Activated effector memory CD4-positive, alpha-beta T cell treated with Interleukin-2 at 50 U/mL for 16 hours (primary cell): ENCODE results near the gene KLHL36.
"Not testable (repeated sequence)": the region's sequence is repeated elsewhere in the genome, so short reads cannot be mapped to it uniquely, and the experiment has no call there.

ENCODE experiments used
- DNase-seq: peaks from one replicate; pipeline ENCODE4 v3.0.0-alpha.2; 2020

KLHL36 gene

DNA sequence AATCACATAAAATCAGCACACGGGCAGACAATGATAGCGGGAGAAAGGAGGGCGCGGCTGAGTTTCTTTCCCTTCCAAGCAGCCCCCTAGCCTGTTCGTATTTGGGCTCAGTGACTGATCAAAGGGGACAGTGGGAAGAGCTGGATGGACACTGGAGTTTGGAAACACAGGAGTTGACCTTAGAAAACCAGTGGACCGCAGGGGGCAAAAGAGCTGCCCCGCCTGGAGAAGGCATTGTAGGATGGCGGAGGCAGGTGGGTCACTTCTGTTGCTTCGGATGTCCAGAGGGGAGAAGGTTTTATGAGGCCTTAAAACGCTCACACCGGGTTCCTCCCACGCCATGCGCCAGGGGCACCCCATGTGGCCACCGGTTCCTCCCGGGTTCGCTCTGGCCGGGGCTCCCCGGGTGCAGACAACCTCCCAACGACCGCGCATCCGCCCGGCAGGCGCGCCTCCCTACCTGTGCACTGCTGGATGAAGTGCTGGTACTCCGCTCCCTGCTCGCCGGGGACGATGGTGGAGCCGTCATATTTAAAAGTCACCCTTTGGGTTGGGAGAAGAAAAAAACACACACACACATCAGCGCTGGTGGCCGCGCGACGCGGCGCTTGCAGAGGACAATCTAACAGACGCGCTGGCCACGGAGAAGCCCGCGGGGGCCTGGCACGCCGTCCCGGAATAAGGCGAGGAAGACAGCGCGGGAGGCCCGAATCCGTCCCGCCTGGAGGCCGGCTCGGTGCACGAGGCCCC is 31.1 kb upstream of the KLHL36 start:
- DNase-seq, result peak; percentile 47

DNA sequence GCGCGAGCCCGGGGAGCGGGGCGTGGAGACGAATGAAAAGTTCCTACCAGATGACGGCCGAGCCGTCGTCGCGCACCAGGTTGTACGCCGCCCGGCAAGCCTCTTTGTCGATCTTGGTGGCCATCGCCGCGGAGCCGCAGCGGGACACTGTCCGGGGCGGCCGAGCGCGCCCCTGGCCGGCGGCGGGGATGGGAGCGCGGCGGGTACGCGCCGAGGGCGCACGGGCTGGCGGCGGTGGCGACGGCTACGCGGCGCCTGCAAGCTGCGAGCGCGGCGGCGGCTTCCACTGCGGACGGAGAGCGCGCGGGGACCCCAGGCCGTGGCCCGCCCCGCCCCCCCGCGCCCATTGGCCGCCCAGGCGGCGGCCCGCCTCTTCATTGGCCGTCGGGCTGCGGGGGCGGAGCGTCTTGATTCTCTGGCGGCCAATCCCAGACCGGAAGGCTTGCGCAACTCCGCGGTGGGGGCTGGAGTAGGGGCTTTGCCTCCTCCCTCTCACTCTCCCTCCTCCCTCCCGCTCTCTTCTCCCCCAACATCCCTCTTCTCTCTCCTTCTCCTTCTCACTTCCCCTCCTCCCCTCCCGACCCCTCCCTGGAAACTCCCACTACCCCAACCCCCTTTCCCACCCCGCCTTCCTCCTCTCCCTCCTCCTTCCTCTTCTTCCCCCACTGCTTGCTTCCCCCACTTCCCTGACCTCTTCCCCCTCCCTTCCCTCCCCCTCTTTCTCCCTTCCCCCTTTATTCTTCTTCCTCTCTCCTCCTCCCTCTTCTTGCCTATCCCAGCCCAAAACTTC is 30.3 kb upstream of the KLHL36 start, which contains the start of gene COTL1:
Gene COTL1 (minus strand): TSS at position 288 of the 790 bp plus-strand sequence. CDS start 164 bp downstream, at position 124.
- peak; percentile 89 for DNase-seq

DNA sequence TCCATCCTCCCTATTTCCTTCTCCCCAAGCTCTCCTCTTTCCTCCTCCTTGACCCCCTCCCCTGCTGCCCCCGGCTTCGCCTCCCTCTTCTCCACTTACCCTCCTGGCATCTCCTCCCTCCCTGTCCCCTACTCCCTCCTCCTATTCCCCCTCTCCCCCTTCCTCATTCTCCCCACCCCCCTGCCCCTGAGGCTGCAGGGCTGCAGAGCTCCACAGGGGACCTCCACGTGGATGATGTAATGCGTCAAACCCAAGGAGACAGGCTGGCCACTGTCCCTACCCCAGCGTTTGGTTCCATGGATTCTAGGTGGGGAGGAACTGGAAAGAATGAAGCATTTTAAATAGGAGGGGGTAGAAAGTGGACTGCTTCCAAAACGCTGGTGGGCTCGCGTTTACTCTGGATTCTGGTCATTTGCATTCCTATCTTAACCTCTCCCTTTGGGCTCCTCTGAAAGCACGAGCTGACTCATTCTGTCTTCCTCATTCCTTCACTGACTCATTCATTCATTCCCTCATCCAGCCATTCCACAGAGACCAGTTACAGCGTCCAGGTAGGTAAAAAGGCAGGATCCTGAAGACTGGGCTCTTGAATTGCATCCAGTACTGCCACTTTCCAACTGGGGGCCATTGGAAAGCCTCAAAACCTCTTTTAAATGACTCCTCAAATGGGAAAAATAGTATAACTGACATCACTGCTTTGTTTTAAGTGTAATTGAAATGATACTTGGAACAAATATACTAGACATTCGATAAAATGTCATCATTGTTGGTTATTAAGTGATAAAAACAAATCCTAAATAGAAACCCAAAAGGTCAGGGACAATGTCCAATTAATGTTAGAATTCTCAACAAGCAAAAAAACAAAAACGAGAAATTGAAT is 29.5 kb upstream of the KLHL36 start:
- DNase-seq, result no peak

DNA sequence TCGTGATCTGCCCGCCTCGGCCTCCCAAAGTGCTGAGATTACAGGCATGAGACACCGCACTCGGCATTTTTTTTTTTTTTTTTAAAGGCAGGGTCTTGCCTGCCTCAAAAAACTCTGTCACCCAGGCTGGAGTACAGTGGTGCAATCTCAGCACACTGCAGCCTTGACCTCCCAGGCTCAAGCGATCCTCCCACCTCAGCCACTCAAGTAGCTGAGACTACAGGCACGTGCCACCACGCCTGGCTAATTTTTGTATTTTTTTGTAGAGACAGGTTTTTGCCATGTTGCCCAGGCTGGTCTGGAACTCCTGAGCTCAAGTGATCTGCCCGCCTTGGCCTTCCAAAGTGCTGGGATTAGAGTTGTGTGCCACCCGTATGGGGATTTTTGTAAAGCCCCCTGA is 27.4 kb upstream of the KLHL36 start:
- DNase-seq, result not testable (repeated sequence)

DNA sequence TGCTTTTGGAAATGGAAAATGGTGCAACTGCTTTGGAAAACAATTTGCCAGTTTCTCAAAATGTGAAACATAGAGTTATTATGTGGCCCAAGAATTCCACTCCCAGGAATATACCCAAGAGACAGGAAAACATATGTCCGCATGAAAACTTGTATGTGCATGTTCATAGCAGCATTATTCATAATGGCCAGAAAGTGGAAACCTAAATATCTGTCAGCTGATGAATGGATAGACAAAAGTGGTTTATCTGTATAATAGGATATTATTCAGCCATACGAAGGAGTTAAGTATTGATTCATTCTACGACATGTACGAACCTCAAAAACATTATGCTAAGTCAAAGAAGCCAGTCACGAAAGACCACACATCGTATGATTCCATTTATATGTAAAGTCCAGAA is 22.8 kb upstream of the KLHL36 start:
- DNase-seq, result no peak

DNA sequence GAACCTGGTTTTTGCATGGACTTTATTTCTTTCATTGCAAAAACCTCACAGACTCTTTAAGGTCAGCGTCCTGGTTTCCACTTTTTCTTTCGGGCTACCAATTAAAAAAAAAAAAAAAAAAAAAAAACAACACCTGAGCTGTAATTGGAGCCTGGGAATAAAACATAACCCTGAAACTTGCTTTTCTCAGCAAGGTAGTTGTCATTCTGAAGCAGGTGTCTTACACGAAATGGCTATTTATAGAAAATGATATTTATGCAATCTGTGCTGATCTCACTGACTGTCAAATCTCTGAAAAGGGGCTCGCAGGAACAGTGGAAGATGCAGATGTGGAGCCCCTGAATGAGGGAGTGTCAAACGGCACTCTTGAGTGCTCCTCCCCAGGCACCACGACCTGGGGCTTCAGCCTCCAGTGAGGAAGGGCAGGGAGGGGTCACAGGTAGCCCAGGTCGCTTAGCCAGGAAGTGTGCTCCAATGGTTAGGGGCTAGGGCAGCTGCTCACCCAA is 20.0 kb upstream of the KLHL36 start:
- no peak for DNase-seq

DNA sequence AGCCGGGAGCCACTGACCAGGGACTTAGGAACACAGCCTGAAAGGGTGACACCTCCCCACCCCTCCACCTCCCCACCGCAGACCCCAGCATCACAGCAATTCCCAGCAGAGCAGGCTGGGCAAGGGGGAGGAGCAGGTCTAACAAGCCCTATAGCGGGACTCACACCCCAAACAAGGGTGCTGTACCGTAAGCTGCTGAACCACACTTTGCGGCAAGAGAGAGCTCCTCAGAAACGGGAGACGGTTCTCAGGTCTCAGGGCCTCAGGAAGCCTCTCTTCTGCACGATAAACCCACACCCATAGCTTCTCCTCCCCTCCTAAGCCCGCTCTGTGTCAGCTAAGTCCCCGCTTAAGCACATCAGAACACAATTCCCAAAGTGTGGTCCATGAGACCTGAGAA is 18.7 kb upstream of the KLHL36 start:
- no peak for DNase-seq

DNA sequence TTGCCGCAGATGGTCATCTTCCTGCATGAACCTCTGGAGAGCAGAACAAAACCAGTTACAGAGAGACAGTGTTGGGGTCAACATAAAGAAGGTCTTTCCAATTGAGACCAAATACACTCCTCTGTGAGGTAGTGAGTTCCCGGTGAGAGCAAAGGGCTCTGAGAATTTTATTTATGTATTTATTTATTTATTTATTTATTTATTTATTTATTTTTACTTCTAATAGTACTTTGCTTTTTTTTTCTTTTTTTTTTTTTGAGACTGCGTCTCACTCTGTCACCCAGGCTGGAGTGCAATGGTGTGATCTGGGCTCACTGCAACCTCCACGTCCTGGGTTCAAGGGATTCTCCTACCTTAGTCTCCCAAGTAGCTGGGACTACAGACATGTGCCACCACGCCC is 18.3 kb upstream of the KLHL36 start:
- no peak for DNase-seq

DNA sequence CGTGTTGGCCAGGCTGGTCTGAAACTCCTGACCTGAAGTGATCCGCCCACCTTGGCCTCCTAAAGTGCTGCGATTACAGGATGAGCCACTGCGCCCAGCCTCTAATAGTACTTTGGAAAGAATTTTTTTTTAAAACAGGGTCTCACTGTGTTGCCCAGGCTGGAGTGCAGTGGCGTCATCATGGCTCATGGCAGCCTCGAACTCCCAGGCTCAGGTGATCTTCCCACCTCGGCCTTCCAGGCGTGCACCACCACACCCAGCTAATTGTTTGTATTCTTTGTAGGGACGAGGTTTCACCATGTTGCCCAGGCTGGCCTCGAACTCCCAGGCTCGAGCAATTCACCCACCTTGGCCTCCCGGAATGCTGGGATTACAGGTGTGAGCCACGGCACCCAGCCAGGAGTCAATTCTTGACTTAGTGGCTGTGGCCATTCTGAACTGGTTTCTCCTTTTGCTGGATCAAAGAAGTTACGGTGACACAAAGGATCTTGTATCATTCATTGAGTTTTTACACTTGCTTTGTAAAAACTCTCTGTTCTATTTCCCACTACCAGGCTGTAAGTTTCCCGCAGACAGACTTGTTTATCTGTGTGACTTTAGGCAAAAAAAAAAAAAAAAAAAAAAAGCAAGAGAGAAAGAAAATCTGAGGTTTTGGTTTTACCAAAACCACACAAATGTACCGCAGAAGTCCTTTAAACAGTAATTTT is 17.7 kb upstream of the KLHL36 start:
- DNase-seq, result no peak

DNA sequence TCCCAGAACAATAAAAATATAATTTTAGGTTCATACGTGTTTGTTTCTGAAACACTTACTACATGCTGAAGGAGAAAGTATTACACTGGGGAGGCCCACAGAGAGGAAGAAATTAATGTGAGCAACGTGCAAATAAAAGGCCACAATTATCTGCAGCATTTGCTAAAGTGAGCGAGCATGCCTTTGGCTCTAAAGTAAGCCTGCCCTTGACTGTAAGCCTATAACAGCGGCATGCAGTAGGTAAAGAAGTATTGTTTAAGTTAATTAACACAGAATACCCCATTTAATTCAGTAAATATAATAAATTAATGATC is 17.2 kb upstream of the KLHL36 start:
- no peak for DNase-seq

DNA sequence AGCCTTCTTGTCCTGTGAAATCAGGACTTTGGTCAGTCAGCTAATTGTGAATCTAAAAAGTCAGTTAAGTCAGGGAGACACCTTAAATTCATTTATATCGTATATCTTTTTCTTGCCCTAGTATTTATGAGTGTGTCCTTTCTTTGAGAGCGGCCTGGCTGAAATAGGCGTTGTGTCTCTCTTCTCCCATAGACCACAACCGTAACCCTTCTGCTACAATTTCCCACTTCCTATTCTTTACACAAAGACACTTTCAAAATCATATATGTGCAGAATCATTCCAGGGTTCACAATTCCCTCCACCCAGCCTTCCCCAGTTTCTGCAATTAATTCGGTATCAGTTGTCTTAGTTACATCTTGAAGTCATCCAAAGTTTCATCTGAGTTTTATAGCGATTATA is 16.4 kb upstream of the KLHL36 start:
- no peak for DNase-seq

DNA sequence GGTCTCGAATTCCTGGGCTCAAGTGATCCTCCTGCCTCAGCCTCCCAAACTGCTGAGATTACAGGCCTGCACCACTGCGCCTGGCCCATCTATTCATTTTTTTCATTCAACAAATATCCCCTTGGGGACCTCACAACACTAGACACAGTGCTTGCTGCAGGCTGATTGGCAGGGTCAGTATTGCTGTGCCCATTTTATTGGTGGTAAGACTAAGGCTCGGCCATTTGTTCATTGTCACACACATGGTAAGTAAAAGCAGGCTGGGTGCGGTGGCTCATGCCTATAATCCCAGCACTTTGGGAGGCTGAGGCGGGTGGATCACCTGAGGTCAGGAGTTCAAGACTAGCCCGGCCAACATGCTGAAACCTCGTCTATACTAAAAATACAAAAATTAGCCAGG is 15.4 kb upstream of the KLHL36 start:
- not testable (repeated sequence) for DNase-seq

DNA sequence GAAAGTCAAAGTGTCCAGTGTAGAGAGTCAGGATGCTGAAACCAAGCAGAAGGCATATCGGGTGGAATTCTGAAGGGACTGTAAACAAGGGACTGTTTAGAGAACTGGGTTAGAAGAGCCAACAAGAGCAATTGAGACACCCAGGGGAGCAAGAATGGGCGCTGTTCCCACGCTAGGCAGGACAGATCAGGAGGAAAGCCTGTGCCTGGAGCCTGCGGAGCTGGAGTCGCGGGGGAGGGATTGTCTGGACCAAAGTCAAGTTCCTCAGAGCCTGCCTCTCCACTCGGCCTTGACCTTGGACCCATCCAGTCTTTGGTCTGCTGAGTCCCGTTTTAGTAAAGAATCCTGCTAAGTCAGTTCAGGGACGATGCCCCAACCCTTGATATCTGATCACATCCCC is 14.7 kb upstream of the KLHL36 start:
- no peak for DNase-seq

DNA sequence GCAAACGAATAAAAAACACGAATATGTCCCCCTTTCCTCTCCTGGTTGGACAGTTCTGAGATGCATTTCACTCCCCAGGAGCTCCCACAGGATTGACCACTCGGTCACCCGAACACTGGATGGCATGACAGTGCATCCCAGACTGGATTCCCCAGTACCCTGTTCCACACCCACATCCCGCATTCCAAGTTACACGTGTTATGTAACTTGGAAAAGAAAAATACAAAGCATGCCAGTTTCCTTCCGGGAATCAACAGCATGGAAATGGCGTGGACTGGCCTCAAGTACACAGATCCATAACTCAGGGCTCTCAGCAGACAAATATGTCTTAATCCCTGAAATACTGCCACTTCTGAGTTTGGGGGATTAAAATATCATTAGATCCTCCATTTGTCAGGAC is 12.6 kb upstream of the KLHL36 start:
- no peak for DNase-seq

DNA sequence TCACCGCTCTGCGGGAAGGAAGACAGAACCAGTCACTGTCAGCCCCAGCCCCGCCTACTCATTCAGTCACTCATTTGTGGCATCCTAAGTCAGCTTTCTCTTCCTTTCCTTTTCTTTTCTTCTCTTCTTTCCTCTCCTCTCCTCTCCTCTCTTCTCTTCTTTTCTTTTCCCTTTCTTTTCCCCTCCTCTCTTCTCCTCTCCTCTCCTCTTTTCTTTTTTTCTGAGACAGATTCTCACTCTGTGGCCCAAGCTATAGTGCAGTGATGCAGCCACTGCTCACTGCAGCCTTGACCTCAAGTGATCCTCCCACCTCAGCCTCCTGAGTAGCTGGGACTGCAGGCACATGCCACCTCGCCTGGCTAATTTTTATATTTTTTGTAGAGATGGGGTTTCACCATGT is 10.6 kb upstream of the KLHL36 start:
- DNase-seq, result no peak

DNA sequence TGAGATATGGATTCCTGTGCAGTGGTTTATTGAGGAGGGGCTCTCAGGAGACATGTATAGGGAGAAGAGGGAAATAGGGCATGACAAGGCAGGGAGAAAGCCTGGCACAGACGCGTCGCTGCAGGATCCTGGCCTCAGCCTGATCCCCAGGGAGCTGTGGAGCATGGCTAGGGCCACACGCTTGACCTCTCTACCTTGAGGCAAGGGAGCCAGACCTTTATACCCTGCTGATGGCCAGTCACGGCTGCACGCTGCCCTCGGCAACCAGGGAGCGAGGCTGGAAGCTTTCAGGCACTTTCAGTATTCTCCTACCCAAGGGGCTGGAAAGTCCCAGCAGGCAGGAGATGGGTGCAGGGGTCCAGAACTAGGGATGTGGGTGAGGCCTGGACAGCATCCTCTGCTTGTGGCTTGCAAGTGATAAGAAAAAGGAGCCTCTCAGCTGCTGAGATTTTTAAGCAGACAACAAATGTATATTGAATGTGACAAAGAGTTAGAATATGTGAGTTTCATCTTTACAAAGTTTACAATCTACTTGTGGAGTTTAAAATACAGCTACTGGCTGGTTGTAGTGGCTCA is 10.0 kb upstream of the KLHL36 start:
- no peak for DNase-seq

DNA sequence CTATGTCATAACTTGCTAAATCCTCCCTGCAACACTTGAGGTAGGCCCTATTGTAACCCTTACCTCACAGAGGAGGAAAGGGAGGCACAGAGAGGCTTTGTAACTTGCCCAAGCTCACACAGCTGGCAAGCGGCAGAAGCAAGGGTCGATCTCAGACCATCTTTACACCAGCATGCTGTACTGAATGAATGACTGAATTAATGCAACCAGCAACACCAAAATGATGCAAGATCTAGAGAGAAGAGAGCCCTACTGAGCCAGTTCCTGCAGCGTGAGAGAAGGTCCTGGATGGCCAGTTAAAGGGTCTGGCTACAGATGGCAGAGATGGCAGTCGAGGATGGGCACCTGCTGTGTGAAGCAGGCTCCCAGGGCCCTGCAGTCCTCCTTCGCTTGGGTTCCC is 8.2 kb upstream of the KLHL36 start:
- no peak for DNase-seq

DNA sequence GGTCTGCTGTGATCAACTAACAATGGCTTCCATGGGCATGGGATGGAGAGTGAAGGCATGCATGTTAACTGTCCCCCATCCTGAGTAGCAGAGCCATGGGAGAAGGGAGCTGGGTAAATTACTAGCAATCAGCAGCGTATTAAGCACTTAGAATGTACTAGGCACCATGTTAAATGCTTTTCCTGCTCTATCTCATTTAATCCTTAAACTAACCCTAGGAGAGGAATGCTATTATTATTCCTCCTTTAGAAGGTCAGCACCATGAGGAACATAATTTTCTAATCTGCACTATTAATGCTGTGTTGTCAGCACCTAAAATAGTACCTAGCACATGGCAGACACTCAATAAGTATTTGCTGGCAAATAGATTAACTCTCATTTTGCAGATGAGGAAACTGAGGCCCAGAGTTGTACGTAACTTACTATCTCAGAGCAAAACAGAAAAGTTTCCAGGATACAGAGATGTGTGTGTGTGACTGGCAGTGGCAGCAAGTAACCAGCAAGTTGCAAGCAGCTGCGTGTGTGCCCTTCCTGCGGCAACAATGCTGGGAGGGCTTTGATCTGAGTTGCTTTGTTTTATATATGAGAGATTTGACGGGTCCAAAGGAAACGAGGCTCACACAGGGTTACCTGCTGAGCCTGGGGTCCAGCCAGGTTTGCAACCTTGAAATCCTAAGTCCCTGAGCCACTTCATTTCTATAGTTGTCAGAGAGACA is 6.5 kb upstream of the KLHL36 start:
- no peak for DNase-seq

DNA sequence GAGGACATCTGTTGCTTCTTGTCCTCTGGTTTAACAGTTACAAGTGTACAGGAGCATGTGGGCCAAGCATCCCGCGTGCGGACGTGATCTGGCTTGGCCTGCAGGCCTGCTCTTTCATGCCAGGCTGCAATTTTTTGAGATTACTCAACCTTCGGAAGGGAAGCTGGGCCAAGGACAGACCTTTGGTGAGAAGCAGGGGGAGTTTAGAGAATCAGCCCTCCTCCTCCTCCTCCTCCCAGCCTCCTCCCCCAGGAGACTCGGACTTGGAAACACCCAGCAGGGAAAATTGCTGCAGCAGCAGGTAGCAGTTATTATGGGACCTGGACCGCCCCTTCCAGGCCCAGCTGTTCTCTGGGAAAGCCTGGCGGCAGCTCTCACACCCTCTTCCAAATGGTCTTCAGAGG is 5.1 kb upstream of the KLHL36 start:
- DNase-seq, result no peak

DNA sequence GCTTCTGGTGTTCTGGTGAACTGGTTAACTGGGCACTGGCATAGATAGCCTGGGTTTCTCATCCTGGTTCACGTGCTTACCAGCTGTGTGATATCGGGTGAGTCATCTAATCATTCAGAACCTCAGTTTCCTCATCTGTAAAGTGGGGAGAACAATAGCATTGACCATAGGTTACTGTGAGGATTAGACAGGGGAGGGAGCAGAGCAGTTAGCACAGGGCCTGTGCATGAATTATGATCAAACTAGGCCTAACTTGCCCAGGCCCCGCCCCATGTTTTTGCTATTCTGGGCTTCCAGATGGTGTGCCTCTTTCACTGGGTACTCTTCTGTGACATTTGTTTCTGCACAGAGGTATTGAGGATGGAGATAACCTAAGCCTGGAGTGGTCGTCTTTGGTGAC is 4.6 kb upstream of the KLHL36 start:
- no peak for DNase-seq
